ENCODE results near the gene CAB39. TPM values are rescaled to one million over a fixed set of nuclear protein-coding genes. Genes with fewer than 3 reads are reported as not detected.

Gene CAB39
- total and polyA plus RNA-seq, 11 donors = 28.6 to 99.2 (median 84.2) TPM

DNA sequence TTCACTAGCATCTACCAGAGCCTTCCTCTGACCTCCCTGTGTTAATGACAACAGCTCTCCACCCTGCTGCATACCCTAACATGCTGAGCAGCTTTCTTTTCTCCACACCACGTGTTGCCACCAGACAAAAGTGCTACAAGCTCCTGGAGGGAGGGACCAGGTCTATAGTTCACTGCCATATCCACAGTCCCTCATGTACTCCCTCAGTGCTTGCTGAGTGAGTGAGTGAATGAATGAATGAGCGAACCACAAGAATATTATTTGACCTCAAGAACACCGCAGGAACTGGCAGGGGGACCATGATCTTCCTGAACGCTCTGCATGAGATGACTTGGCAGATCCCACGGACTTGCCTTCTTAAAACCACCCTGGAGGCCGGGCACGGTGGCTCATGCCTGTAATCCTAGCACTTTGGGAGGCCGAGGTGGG lies 47.4 kb upstream of the CAB39 start:
- intact Hi-C loops (cut with DNase I) = no loop called here

DNA sequence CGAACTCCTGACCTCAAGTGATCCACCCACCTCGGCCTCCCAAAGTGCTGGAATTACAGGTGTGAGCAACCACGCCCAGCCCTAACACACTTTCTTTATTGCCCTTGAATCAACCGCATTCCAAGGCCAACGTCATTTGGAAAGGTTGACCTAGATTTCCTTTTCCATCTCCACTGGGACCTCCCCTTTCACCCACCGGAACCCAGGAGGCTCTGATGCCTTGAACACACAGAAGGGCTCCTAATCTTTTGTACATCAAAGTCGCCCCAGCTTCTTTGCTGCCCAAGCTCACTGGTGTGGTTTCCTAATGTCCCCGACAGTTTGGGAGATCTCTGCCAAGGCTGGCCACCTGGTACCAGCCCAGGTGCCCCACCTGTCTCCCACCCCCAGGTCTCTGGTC lies 46.2 kb upstream of the CAB39 start:
- Histone ChIP-seq H3K4me1 (peaks cover 0 to 85% (median under 1%) of the 10 kb centered on the region in 12 donors), H3K4me3 (no peak overlapping the region), H3K9me3 (no peaks in the 10 kb centered on the region), H3K36me3 (no peaks in the 10 kb centered on the region), H3K27me3 (no peaks in the 10 kb centered on the region), H3K27ac (peak overlapping the region in 3 of 12 donors; percentile 7 to 92 (median 25))
- TF ChIP-seq, protein P1, sequence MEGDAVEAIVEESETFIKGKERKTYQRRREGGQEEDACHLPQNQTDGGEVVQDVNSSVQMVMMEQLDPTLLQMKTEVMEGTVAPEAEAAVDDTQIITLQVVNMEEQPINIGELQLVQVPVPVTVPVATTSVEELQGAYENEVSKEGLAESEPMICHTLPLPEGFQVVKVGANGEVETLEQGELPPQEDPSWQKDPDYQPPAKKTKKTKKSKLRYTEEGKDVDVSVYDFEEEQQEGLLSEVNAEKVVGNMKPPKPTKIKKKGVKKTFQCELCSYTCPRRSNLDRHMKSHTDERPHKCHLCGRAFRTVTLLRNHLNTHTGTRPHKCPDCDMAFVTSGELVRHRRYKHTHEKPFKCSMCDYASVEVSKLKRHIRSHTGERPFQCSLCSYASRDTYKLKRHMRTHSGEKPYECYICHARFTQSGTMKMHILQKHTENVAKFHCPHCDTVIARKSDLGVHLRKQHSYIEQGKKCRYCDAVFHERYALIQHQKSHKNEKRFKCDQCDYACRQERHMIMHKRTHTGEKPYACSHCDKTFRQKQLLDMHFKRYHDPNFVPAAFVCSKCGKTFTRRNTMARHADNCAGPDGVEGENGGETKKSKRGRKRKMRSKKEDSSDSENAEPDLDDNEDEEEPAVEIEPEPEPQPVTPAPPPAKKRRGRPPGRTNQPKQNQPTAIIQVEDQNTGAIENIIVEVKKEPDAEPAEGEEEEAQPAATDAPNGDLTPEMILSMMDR (IDR thresholded peaks at IDR 0.05) = no peak
- TF ChIP-seq POLR2A (IDR thresholded peaks at IDR 0.05) = no peak
- intact Hi-C loops (cut with DNase I) = no loop called here
- WGBS, 4 donors = 70 to 80% (median 78%) methylated on average over 8 of the region's 8 CpGs
- no peak for DNase-seq
- no peak for ATAC-seq

More for the DNA sequence above, 47.4 kb upstream of the CAB39 start:
- 76 to 85% (median 81%) methylated on average over 6 to 8 of the region's 8 CpGs for whole genome bisulfite sequencing, 4 donors
- DNase-seq (no peak), ATAC-seq (no peak)
- Histone ChIP-seq H3K27me3 (no peaks in the 10 kb centered on the region), H3K9me3 (no peaks in the 10 kb centered on the region), H3K36me3 (no peaks in the 10 kb centered on the region), H3K27ac (no peak overlapping the region), H3K4me1 (peaks cover 0 to 97% (median 2%) of the 10 kb centered on the region in 12 donors), H3K4me3 (no peak overlapping the region)
- TF ChIP-seq, protein P1 (IDR thresholded peaks at IDR 0.05) = no peak
- no peak for TF ChIP-seq POLR2A (IDR thresholded peaks at IDR 0.05)

DNA sequence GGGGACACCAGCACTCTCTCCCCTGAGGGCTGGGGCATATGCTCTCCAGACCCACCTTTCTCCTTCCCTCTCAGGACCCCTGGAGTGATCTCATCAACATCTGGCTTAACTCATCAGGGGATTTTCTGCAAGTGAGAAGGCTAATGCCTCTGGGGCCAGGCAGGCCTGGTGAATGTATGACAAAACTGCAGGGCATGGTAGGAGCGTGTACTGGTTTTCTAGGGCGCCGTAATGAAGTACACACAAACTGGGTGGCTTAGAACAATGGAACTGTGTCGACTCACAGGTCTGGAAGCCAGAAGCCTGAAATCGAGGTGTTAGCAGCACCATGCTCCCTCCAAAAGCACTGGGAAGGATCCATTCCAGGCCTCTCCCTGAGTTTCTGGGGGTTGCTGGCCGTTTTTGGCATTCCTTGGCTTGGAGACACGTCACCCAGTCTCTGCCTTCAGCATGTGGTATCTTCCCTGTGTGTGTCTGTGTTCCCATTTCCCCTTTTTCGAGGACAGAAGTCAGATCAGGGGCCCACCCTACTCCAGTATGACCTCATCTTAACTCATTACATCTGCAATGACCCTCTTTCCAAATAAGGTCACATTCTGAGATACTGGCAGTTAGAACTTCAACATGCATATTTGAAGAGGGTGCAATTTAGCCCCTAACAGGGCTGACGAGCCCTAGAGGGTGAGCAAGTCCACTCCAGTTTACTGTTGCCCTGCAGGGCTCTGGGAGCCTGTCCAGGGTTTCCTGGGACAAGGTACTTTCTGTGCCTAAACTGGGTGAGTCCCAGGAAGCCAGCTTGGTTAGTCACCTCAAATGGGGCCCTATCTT lies 45.5 kb upstream of the CAB39 start:
- ATAC-seq = peak in 3 of 4 donors; percentile 23 to 43 (median 41)
- WGBS, 4 donors = 62 to 76% (median 66%) methylated on average over 9 of the region's 9 CpGs
- intact Hi-C loops (cut with DNase I) = no loop called here

More for the DNA sequence above, 45.5 kb upstream of the CAB39 start:
- no peaks in the 10 kb centered on the region for H3K36me3 ChIP-seq
- DNase-seq = peak in 2 of 5 donors; percentile 30 to 51
- peak overlapping the region in 6 of 12 donors; percentile 7 to 92 (median 60) for H3K27ac ChIP-seq
- no peak overlapping the region for H3K4me3 ChIP-seq
- no peaks in the 10 kb centered on the region for H3K9me3 ChIP-seq
- no peaks in the 10 kb centered on the region for H3K27me3 ChIP-seq
- TF ChIP-seq POLR2A (IDR thresholded peaks at IDR 0.05) = no peak
- TF ChIP-seq, protein P1 (IDR thresholded peaks at IDR 0.05) = no peak
- peaks cover 0 to 79% (median under 1%) of the 10 kb centered on the region in 12 donors for H3K4me1 ChIP-seq
